Mucosa of gallbladder (tissue), 1 donor: ENCODE results near the gene UTY. TPM values are rescaled to one million over a fixed set of nuclear protein-coding genes. Genes with fewer than 3 reads are reported as not detected.

Experiments
- DNase-seq: peaks from one replicate; pipeline ENCODE4 v3.0.0-alpha.2; 2020; ENCODE audit warnings: low spot score
- total RNA-seq: library from RNA; stranded (reverse); gene quantifications from one replicate; pipeline ENCODE4 v1.2.1, GENCODE V29; 2021
- donor health status: DM: no; HTN: no; CAD: no.

UTY gene
- total RNA-seq, 1 donor from 2014 or later: 0.20 TPM

GRCh38 chrY:13415556-13415955 is 64.3 kb downstream of the UTY start:
- no peak for DNase-seq

- DNase-seq: no peak
Observed at GRCh38 chrY:13398876-13399275, 81.0 kb downstream of the UTY start.

GRCh38 chrY:13381110-13381683 is 98.6 kb downstream of the UTY start:
- DNase-seq: no peak

GRCh38 chrY:13370868-13371800 is 108.7 kb downstream of the UTY start:
- no peak for DNase-seq

- DNase-seq: no peak
Observed at GRCh38 chrY:13370245-13370644, 109.6 kb downstream of the UTY start.

GRCh38 chrY:13368513-13368845 is 111.4 kb downstream of the UTY start:
- no peak for DNase-seq

GRCh38 chrY:13363641-13364040 is 116.2 kb downstream of the UTY start:
- no peak for DNase-seq

- DNase-seq: no peak
Observed at GRCh38 chrY:13362662-13363061, 117.2 kb downstream of the UTY start.

- DNase-seq: no peak
Observed at GRCh38 chrY:13361656-13362636, 117.9 kb downstream of the UTY start.

GRCh38 chrY:13351443-13351842 is 128.4 kb downstream of the UTY start:
- no peak for DNase-seq

GRCh38 chrY:13347106-13347505 is 132.7 kb downstream of the UTY start:
- no peak for DNase-seq

- no peak for DNase-seq
Observed at GRCh38 chrY:13345549-13345948, 134.3 kb downstream of the UTY start.

GRCh38 chrY:13343307-13343946 is 136.4 kb downstream of the UTY start:
- no peak for DNase-seq

- DNase-seq: no peak
Observed at GRCh38 chrY:13339939-13340338, 139.9 kb downstream of the UTY start.

- DNase-seq: no peak
Observed at GRCh38 chrY:13339381-13339780, 140.5 kb downstream of the UTY start.

GRCh38 chrY:13338711-13339110 is 141.1 kb downstream of the UTY start:
- DNase-seq: no peak

- no peak for DNase-seq
Observed at GRCh38 chrY:13337934-13338333, 141.9 kb downstream of the UTY start.

- no peak for DNase-seq
Observed at GRCh38 chrY:13333791-13334190, 146.0 kb downstream of the UTY start.

- DNase-seq: no peak
Observed at GRCh38 chrY:13330651-13331050, 149.2 kb downstream of the UTY start.

- no peak for DNase-seq
Observed at GRCh38 chrY:13312966-13313365, 166.9 kb downstream of the UTY start.

GRCh38 chrY:13307959-13308358 is 171.9 kb downstream of the UTY start:
- no peak for DNase-seq

- DNase-seq: no peak
Observed at GRCh38 chrY:13300795-13301194, 179.0 kb downstream of the UTY start.
